H1 (cell line): ENCODE results near the gene RAD51B. TPM values are rescaled to one million over a fixed set of nuclear protein-coding genes. Genes with fewer than 3 reads are reported as not detected.

Source experiments
- CTCF ChIA-PET: fragments of 300-600 bp; sonication (Branson Sonifier 250); formaldehyde crosslinking; loops from one replicate; lab custom pipeline; 2021; ENCODE audit not compliant: partially characterized antibody; lab: Charles Lee
- POLR2A ChIA-PET: fragments of 300-600 bp; sonication (Branson Sonifier 250); formaldehyde crosslinking; loops from one replicate; lab custom pipeline; 2021; ENCODE audit warnings: inconsistent platforms; ENCODE audit not compliant: partially characterized antibody; lab: Charles Lee
- DNase-seq, 2 experiments: peaks; one replicate each; pipeline versions ENCODE4 v3.0.0 to v3.0.0-alpha.2; 2010 to 2022; ENCODE audit warnings: low spot score in 2 of 2, low read depth in 1 of 2, mixed read lengths in 1 of 2
- FAIRE-seq: peaks from 2 replicates; lab custom pipeline; 2011; peaks lifted over from hg19 to GRCh38; lab: Jason Lieb, UNC
- H2AFZ ChIP-seq: 2 replicates; pipeline ENCODE4 v1.8.1; 2012; ENCODE audit warnings: low read length, inconsistent platforms
- H2AK5ac ChIP-seq: 2 replicates; pipeline ENCODE4 v1.6.1; 2013; ENCODE audit warnings: low read depth, low read length
- H2BK120ac ChIP-seq: replicated peaks from 2 replicates; pipeline ENCODE3; 2013; ENCODE audit warnings: low read depth, low read length, inconsistent platforms
- H2BK12ac ChIP-seq: 2 replicates; pipeline ENCODE4 v1.6.1; 2013; ENCODE audit warnings: low read depth, low read length
- H2BK15ac ChIP-seq: 2 replicates; pipeline ENCODE4 v1.6.1; 2013; ENCODE audit warnings: low read length
- H2BK20ac ChIP-seq: 2 replicates; pipeline ENCODE4 v1.6.1; 2013; ENCODE audit warnings: low read length
- H2BK5ac ChIP-seq: 2 replicates; pipeline ENCODE4 v1.6.1; 2013; ENCODE audit warnings: low read depth, low read length
- H3K14ac ChIP-seq: 2 replicates; pipeline ENCODE4 v1.6.1; 2013; ENCODE audit warnings: inconsistent platforms; ENCODE audit not compliant: insufficient read length
- H3K18ac ChIP-seq: 2 replicates; pipeline ENCODE4 v1.6.1; 2013; ENCODE audit warnings: low read length; ENCODE audit errors: extremely low read depth
- H3K23ac ChIP-seq: 2 replicates; pipeline ENCODE4 v1.6.1; 2013; ENCODE audit warnings: inconsistent platforms; ENCODE audit not compliant: insufficient read length
- H3K23me2 ChIP-seq: 2 replicates; pipeline ENCODE4 v1.6.1; 2013; ENCODE audit warnings: low read depth, low read length
- H3K27ac ChIP-seq: 2 replicates; pipeline ENCODE4 v1.6.1; 2011; ENCODE audit warnings: low read depth, low read length, inconsistent platforms
- H3K27me3 ChIP-seq, 4 experiments: replicated peaks in 1 of 4; 1 replicate in 1 of 4; 2 replicates in 3 of 4; pipeline versions ENCODE4 v1.6.1 to v1.8.1; 2011 to 2013; ENCODE audit warnings: low read length in 3 of 4, mild to moderate bottlenecking in 3 of 4, inconsistent platforms in 2 of 4, mixed read lengths in 2 of 4, moderate library complexity in 1 of 4; ENCODE audit not compliant: control insufficient read depth in 3 of 4, insufficient read depth in 3 of 4; ENCODE audit errors: extremely low read depth in 1 of 4
- H3K36me3 ChIP-seq, 4 experiments: 2 replicates each; pipeline versions ENCODE4 v1.6.1 to v1.8.1; 2011 to 2013; ENCODE audit warnings: mild to moderate bottlenecking in 4 of 4, low read length in 3 of 4, moderate library complexity in 2 of 4, control low read depth in 1 of 4, inconsistent platforms in 1 of 4; ENCODE audit not compliant: insufficient read depth in 4 of 4, control insufficient read depth in 2 of 4
- H3K4ac ChIP-seq: replicated peaks from 2 replicates; pipeline ENCODE3; 2013; ENCODE audit warnings: low read length, low read depth, mixed read lengths, inconsistent platforms; ENCODE audit not compliant: insufficient read length
- H3K4me1 ChIP-seq, 4 experiments: replicated peaks in 1 of 4; 1 replicate in 1 of 4; 2 replicates in 3 of 4; pipeline versions ENCODE4 v1.6.1 to v1.8.1; 2011 to 2013; ENCODE audit warnings: low read length in 3 of 4, inconsistent platforms in 2 of 4, mixed read lengths in 1 of 4; ENCODE audit not compliant: insufficient read depth in 4 of 4, control insufficient read depth in 3 of 4
- H3K4me2 ChIP-seq, 2 experiments: 2 replicates each; pipeline versions ENCODE4 v1.6.1 to v1.8.1; 2011 to 2013; ENCODE audit warnings: low read depth in 2 of 2, low read length in 2 of 2, control low read depth in 1 of 2, inconsistent platforms in 1 of 2, mild to moderate bottlenecking in 1 of 2; ENCODE audit not compliant: insufficient read depth in 1 of 2
- H3K4me3 ChIP-seq, 4 experiments: fragments of 200-600, 300-600 bp in 1 of 4; sonication (generic), shearing (Covaris generic), sonication (Bioruptor Twin) in 1 of 4; 2 replicates each; pipeline versions ENCODE4 v1.5.1 to v1.8.1; 2011 to 2016; ENCODE audit warnings: low read length in 4 of 4, low read depth in 3 of 4, control low read depth in 2 of 4, inconsistent platforms in 2 of 4, mild to moderate bottlenecking in 2 of 4, mixed read lengths in 1 of 4, moderate library complexity in 1 of 4; ENCODE audit not compliant: insufficient read depth in 2 of 4; ENCODE audit errors: extremely low read depth in 1 of 4
- H3K56ac ChIP-seq: replicated peaks from 2 replicates; pipeline ENCODE3; 2013; ENCODE audit warnings: low read depth, mild to moderate bottlenecking, mixed read lengths, low read length, inconsistent platforms; ENCODE audit not compliant: insufficient read length
- H3K79me1 ChIP-seq: 2 replicates; pipeline ENCODE4 v1.6.1; 2013; ENCODE audit warnings: low read depth, low read length, control low read depth
- H3K79me2 ChIP-seq, 2 experiments: 2 replicates each; pipeline versions ENCODE4 v1.6.1 to v1.8.1; 2012 to 2013; ENCODE audit warnings: low read length in 2 of 2, mild to moderate bottlenecking in 2 of 2, inconsistent platforms in 1 of 2; ENCODE audit not compliant: insufficient read depth in 2 of 2, control insufficient read depth in 1 of 2
- H3K9ac ChIP-seq, 4 experiments: replicated peaks in 1 of 4; 1 replicate in 1 of 4; 2 replicates in 3 of 4; pipeline versions ENCODE4 v1.6.1 to v1.8.1; 2011 to 2013; ENCODE audit warnings: low read depth in 3 of 4, low read length in 3 of 4, control low read depth in 2 of 4, mild to moderate bottlenecking in 2 of 4, moderate library complexity in 2 of 4, inconsistent platforms in 1 of 4; ENCODE audit errors: extremely low read depth in 1 of 4
- H3K9me3 ChIP-seq, 2 experiments: 2 replicates each; pipeline versions ENCODE4 v1.6.1 to v1.8.1; 2012 to 2013; ENCODE audit warnings: mild to moderate bottlenecking in 2 of 2, moderate library complexity in 2 of 2, control low read depth in 1 of 2, inconsistent platforms in 1 of 2, low read depth in 1 of 2, low read length in 1 of 2, mixed read lengths in 1 of 2; ENCODE audit not compliant: insufficient read depth in 2 of 2
- H4K20me1 ChIP-seq, 2 experiments: replicated peaks in 1 of 2; 2 replicates each; pipeline versions ENCODE3 to v1.8.1; 2011 to 2013; ENCODE audit warnings: inconsistent platforms in 2 of 2, low read length in 2 of 2, mild to moderate bottlenecking in 1 of 2; ENCODE audit not compliant: insufficient read depth in 2 of 2, control insufficient read depth in 1 of 2
- H4K5ac ChIP-seq: 2 replicates; pipeline ENCODE4 v1.6.1; 2013; ENCODE audit warnings: low read length, low read depth, mixed read lengths, inconsistent platforms; ENCODE audit not compliant: insufficient read length
- H4K8ac ChIP-seq: 2 replicates; pipeline ENCODE4 v1.8.0; 2013; ENCODE audit warnings: mild to moderate bottlenecking, moderate library complexity, low read length, inconsistent platforms; ENCODE audit not compliant: insufficient read depth; ENCODE audit errors: extremely low read depth
- H4K91ac ChIP-seq: replicated peaks from 2 replicates; pipeline ENCODE3; 2013; ENCODE audit warnings: low read length, mixed read lengths, inconsistent platforms; ENCODE audit not compliant: insufficient read length
- BACH1 ChIP-seq: IDR thresholded peaks from 2 replicates; pipeline ENCODE4 v1.6.1; 2012; ENCODE audit warnings: low read length, improper control_type of control experiment
- BCL11A ChIP-seq, 2 experiments: IDR thresholded peaks; one replicate each; pipeline ENCODE4 v1.6.1; 2011; ENCODE audit warnings: low read depth in 2 of 2, low read length in 2 of 2, mild to moderate bottlenecking in 2 of 2
- CREB1 ChIP-seq: IDR thresholded peaks from 2 replicates; pipeline ENCODE4 v1.6.1; 2012; ENCODE audit warnings: inconsistent platforms
- HDAC6 ChIP-seq: IDR thresholded peaks from one replicate; pipeline ENCODE4 v1.7.1; 2012; ENCODE audit warnings: low read depth, mild to moderate bottlenecking, inconsistent platforms, low read length, moderate library complexity
- KDM5A ChIP-seq: fragments of 200-600 bp; IDR thresholded peaks from 2 replicates; pipeline ENCODE4 v1.7.1; 2012; ENCODE audit warnings: mild to moderate bottlenecking, low read length, inconsistent platforms, mixed read lengths
- RBBP5 ChIP-seq: IDR thresholded peaks from 2 replicates; pipeline ENCODE4 v1.7.1; 2012; ENCODE audit warnings: low read depth, mild to moderate bottlenecking, inconsistent platforms, low read length, moderate library complexity, borderline replicate concordance
- RNF2 ChIP-seq: fragments of 200-900, 300-1000 bp; sonication (generic); IDR thresholded peaks from 2 replicates; pipeline ENCODE4 v1.7.1; 2016; ENCODE audit warnings: borderline replicate concordance, low read depth, mild to moderate bottlenecking, antibody characterized with exemption, low read length; ENCODE audit not compliant: poor library complexity, severe bottlenecking; ENCODE audit errors: missing control alignments
- SAP30 ChIP-seq: fragments of 300-600 bp; sonication (generic); IDR thresholded peaks from 2 replicates; pipeline ENCODE4 v1.7.1; 2012; ENCODE audit warnings: low read length, moderate library complexity, mild to moderate bottlenecking, inconsistent platforms; ENCODE audit not compliant: insufficient read depth, insufficient replicate concordance
- SIRT6 ChIP-seq: IDR thresholded peaks from one replicate; pipeline ENCODE4 v1.7.1; 2012; ENCODE audit warnings: low read length, inconsistent platforms
- SIX5 ChIP-seq: IDR thresholded peaks from 2 replicates; pipeline ENCODE4 v1.6.1; 2011; ENCODE audit warnings: mild to moderate bottlenecking, low read depth, low read length
- SP2 ChIP-seq: IDR thresholded peaks from 2 replicates; pipeline ENCODE4 v1.6.1; 2012; ENCODE audit warnings: mild to moderate bottlenecking, low read length, inconsistent platforms
- WGBS, 2 experiments: shearing (Covaris generic) in 1 of 2; methylation state at CpG; one replicate each; pipeline versions ENCODE4 v1.1.6 to v1.1.7; 2013 to 2015; ENCODE audit warnings: low lambda C conversion rate in 2 of 2, mixed read lengths in 2 of 2, inconsistent platforms in 1 of 2, low coverage in 1 of 2, missing lambda C conversion rate in 1 of 2; ENCODE audit not compliant: insufficient replicate concordance in 2 of 2, insufficient coverage in 1 of 2, insufficient read length in 1 of 2; ENCODE audit errors: extremely low coverage in 1 of 2, missing lambda C conversion rate in 1 of 2; 5-methylcytosine and 5-hydroxymethylcytosine counted together
- polyA plus RNA-seq, 7 experiments: library from polyadenylated mRNA; depleted of rRNA in 3 of 7; stranded (reverse) in 5 of 7; unstranded in 2 of 7; fragments of >200 nt in 5 of 7; fragments of 200-250 nt in 2 of 7; gene quantifications; 1 replicate in 5 of 7; 2 replicates in 1 of 7; 4 replicates in 1 of 7; pipeline versions ENCODE4 v1.2.1 to v1.2.3, GENCODE V29; 2011 to 2013; ENCODE audit warnings: missing spikeins in 2 of 7, mixed read lengths in 2 of 7
- total RNA-seq: library from RNA; stranded (reverse); fragmentation: NEBNext Ultra II Directional; extraction: Animal tissue kit (Norgen Biotek cat#: 25700); gene quantifications from 2 replicates; pipeline ENCODE4 v1.2.1, GENCODE V29; 2021

Gene RAD51B
- total and polyA plus RNA-seq, 2 of the 8 experiments (the other 6 are each of a cell fraction or from before 2014, with no cell fraction given) = 3.9 to 14.9 TPM

GRCh38 chr14:68632054-68632895 lies 812.7 kb downstream of the RAD51B start:
- no peak overlapping the region for H2BK120ac ChIP-seq
- H4K8ac ChIP-seq = no peak overlapping the region
- POLR2A ChIA-PET = no interaction called here
- peaks cover 9 to 21% (median 10%) of the 10 kb centered on the region in 4 experiments for H3K4me1 ChIP-seq
- no peak overlapping the region for H3K4me2 ChIP-seq
- H3K23ac ChIP-seq = no peak overlapping the region
- H3K18ac ChIP-seq = no peak overlapping the region
- 0 out of 2 replicates have a peak overlapping the region, but pooled peaks have one; percentile 9 for H2BK12ac ChIP-seq
- H3K27me3 ChIP-seq = no peaks in the 10 kb centered on the region; a peak in 1 of 7 replicates
- no peaks in the 10 kb centered on the region for H4K20me1 ChIP-seq
- peaks cover 5% of the 10 kb centered on the region; the same call in 1 of the 2 replicates for H3K23me2 ChIP-seq
- no peak overlapping the region for H3K4me3 ChIP-seq
- H3K79me2 ChIP-seq = no peaks in the 10 kb centered on the region
- no peak overlapping the region for H2AFZ ChIP-seq
- no peak overlapping the region for H4K5ac ChIP-seq
- H2BK5ac ChIP-seq = no peak overlapping the region
- CTCF ChIA-PET = interaction anchor here (0.7 to 1.7 kb wide), 5 partner anchors 11 to 92 kb away, joined by 3 to 5 read pairs (median 3); no protein-coding TSS in a partner anchor
- H3K79me1 ChIP-seq = no peaks in the 10 kb centered on the region
- no peak overlapping the region for H3K4ac ChIP-seq
- no peak overlapping the region for H2BK15ac ChIP-seq
- H3K56ac ChIP-seq = no peak overlapping the region
- peak overlapping the region; percentile 49 for H4K91ac ChIP-seq
- no peak overlapping the region for H3K14ac ChIP-seq
- no peak overlapping the region for H3K27ac ChIP-seq
- no peaks in the 10 kb centered on the region for H3K9me3 ChIP-seq
- H3K9ac ChIP-seq = no peak overlapping the region
- WGBS, 2 experiments = 91% methylated on average over 19 of the region's 19 CpGs; no CpG with 5 or more reads in 1 of the 2 experiments
- DNase-seq (peak in 1 of 2 experiments; percentile 37), FAIRE-seq (no peak)
- no peak overlapping the region for H2AK5ac ChIP-seq
- H2BK20ac ChIP-seq = no peak overlapping the region; the same call in 1 of the 2 replicates
- H3K36me3 ChIP-seq = no peaks in the 10 kb centered on the region
- TF ChIP-seq SIRT6 (no peak), KDM5A (no peak), RNF2 (no peak), RBBP5 (no peak), SP2 (no peak), HDAC6 (no peak), BCL11A (IDR thresholded peaks at IDR 0.05; ENCODE audit: low read depth in 2 of 2, low read length in 2 of 2) (no peak), SIX5 (no peak), BACH1 (no peak), CREB1 (no peak), SAP30 (no peak)
